Muscle layer of colon (tissue), 2 donors: Measurements from ENCODE around the gene RPL39.
A peak's percentile ranks its signal among the peaks of the same experiment; 100 is the strongest.
"Not testable (repeated sequence)": the region's sequence is repeated elsewhere in the genome, so short reads cannot be mapped to it uniquely, and the experiment has no call there.

Experiments used
- H3K27ac ChIP-seq: one replicate; pipeline ENCODE4 v1.7.0; 2013; ENCODE audit warnings: low read depth, mild to moderate bottlenecking, low read length, moderate library complexity
- H3K27me3 ChIP-seq, 2 donors: one replicate each; pipeline ENCODE4 v1.7.0; 2013; ENCODE audit warnings: low read length in 2 of 2, mild to moderate bottlenecking in 2 of 2; ENCODE audit not compliant: insufficient read depth in 2 of 2, control insufficient read depth in 1 of 2
- H3K36me3 ChIP-seq: one replicate; pipeline ENCODE4 v1.7.0; 2013; ENCODE audit warnings: mild to moderate bottlenecking, low read length; ENCODE audit not compliant: insufficient read depth
- H3K4me1 ChIP-seq: one replicate; pipeline ENCODE4 v1.7.0; 2013; ENCODE audit warnings: mild to moderate bottlenecking, low read length; ENCODE audit not compliant: insufficient read depth
- H3K4me3 ChIP-seq, 2 donors: one replicate each; pipeline ENCODE4 v1.7.0; 2013; ENCODE audit warnings: low read length in 2 of 2, low read depth in 1 of 2, mild to moderate bottlenecking in 1 of 2, moderate library complexity in 1 of 2
- H3K9ac ChIP-seq: one replicate; pipeline ENCODE4 v1.7.0; 2013; ENCODE audit warnings: low read length
- H3K9me3 ChIP-seq: one replicate; pipeline ENCODE4 v1.7.0; 2013; ENCODE audit warnings: mild to moderate bottlenecking, low read length
- donor health status: abdominal sarcoma.
- donor health status: Adenocarcinoma of cecum.

Gene RPL39

GRCh38 chrX:119801253-119802221 lies 10.1 kb upstream of the RPL39 start:
- no peak overlapping the region for H3K27ac ChIP-seq
- H3K9me3 ChIP-seq = no peaks in the 10 kb centered on the region
- H3K36me3 ChIP-seq = no peaks in the 10 kb centered on the region
- no peaks in the 10 kb centered on the region for H3K4me1 ChIP-seq
- no peak overlapping the region for H3K4me3 ChIP-seq
- no peak overlapping the region for H3K9ac ChIP-seq
- no peaks in the 10 kb centered on the region for H3K27me3 ChIP-seq

- Histone ChIP-seq H3K36me3 (peaks cover 7% of the 10 kb centered on the region), H3K27me3 (no peaks in the 10 kb centered on the region), H3K9ac (peak overlapping the region; percentile 78), H3K9me3 (no peaks in the 10 kb centered on the region), H3K4me1 (peaks cover 20% of the 10 kb centered on the region), H3K4me3 (peak overlapping the region; percentile 58 to 71), H3K27ac (peak overlapping the region; percentile 83)
These were observed 423 bp downstream of the RPL39 start for GRCh38 chrX:119790977-119791436.

GRCh38 chrX:119784747-119785446 lies 6.5 kb downstream of the RPL39 start:
- peaks cover 15% of the 10 kb centered on the region for H3K4me1 ChIP-seq
- no peaks in the 10 kb centered on the region for H3K9me3 ChIP-seq
- no peak overlapping the region for H3K9ac ChIP-seq
- H3K27ac ChIP-seq = no peak overlapping the region
- H3K36me3 ChIP-seq = peaks cover 7% of the 10 kb centered on the region
- H3K27me3 ChIP-seq = no peaks in the 10 kb centered on the region
- H3K4me3 ChIP-seq = no peak overlapping the region

GRCh38 chrX:119783026-119783425 lies 8.4 kb downstream of the RPL39 start:
- Histone ChIP-seq H3K9ac (no peak overlapping the region), H3K9me3 (no peaks in the 10 kb centered on the region), H3K36me3 (no peaks in the 10 kb centered on the region), H3K27ac (no peak overlapping the region), H3K27me3 (no peaks in the 10 kb centered on the region), H3K4me1 (peaks cover 7% of the 10 kb centered on the region), H3K4me3 (no peak overlapping the region)

- no peak overlapping the region for H3K9ac ChIP-seq
- H3K9me3 ChIP-seq = no peaks in the 10 kb centered on the region
- H3K36me3 ChIP-seq = no peaks in the 10 kb centered on the region
- no peaks in the 10 kb centered on the region for H3K4me1 ChIP-seq
- no peak overlapping the region for H3K27ac ChIP-seq
- no peaks in the 10 kb centered on the region for H3K27me3 ChIP-seq
- no peak overlapping the region for H3K4me3 ChIP-seq
These were observed 12.6 kb downstream of the RPL39 start for GRCh38 chrX:119778829-119779228.

- Histone ChIP-seq H3K9ac (no peak overlapping the region), H3K9me3 (no peaks in the 10 kb centered on the region), H3K27me3 (no peaks in the 10 kb centered on the region), H3K4me3 (no peak overlapping the region), H3K36me3 (no peaks in the 10 kb centered on the region), H3K27ac (no peak overlapping the region), H3K4me1 (no peaks in the 10 kb centered on the region)
These were observed 15.8 kb downstream of the RPL39 start for GRCh38 chrX:119775517-119776238.

- not testable (repeated sequence) for H3K4me3 ChIP-seq, H3K27me3 ChIP-seq, H3K36me3 ChIP-seq, H3K9ac ChIP-seq, H3K4me1 ChIP-seq, H3K9me3 ChIP-seq, H3K27ac ChIP-seq
These were observed 22.0 kb downstream of the RPL39 start for GRCh38 chrX:119769388-119769787.

- not testable (repeated sequence) for H3K27ac ChIP-seq, H3K4me1 ChIP-seq, H3K27me3 ChIP-seq, H3K36me3 ChIP-seq, H3K4me3 ChIP-seq, H3K9ac ChIP-seq, H3K9me3 ChIP-seq
These were observed 23.0 kb downstream of the RPL39 start for GRCh38 chrX:119768436-119768835.

GRCh38 chrX:119763836-119764387 lies 27.5 kb downstream of the RPL39 start:
- peaks cover 0 to 16% of the 10 kb centered on the region in 2 donors for H3K27me3 ChIP-seq
- no peaks in the 10 kb centered on the region for H3K4me1 ChIP-seq
- no peak overlapping the region for H3K27ac ChIP-seq
- H3K9ac ChIP-seq = no peak overlapping the region
- no peak overlapping the region for H3K4me3 ChIP-seq
- H3K36me3 ChIP-seq = no peaks in the 10 kb centered on the region
- H3K9me3 ChIP-seq = no peaks in the 10 kb centered on the region

- Histone ChIP-seq H3K36me3 (no peaks in the 10 kb centered on the region), H3K4me1 (no peaks in the 10 kb centered on the region), H3K9me3 (no peaks in the 10 kb centered on the region), H3K4me3 (no peak overlapping the region), H3K27ac (no peak overlapping the region), H3K27me3 (peaks cover 0 to 24% of the 10 kb centered on the region in 2 donors), H3K9ac (no peak overlapping the region)
These were observed 28.2 kb downstream of the RPL39 start for GRCh38 chrX:119763181-119763580.

GRCh38 chrX:119762718-119763117 lies 28.7 kb downstream of the RPL39 start:
- no peaks in the 10 kb centered on the region for H3K36me3 ChIP-seq
- no peak overlapping the region for H3K27ac ChIP-seq
- no peak overlapping the region for H3K4me3 ChIP-seq
- no peak overlapping the region for H3K9ac ChIP-seq
- H3K27me3 ChIP-seq = peaks cover 0 to 25% of the 10 kb centered on the region in 2 donors
- H3K4me1 ChIP-seq = peaks cover 2% of the 10 kb centered on the region
- H3K9me3 ChIP-seq = no peaks in the 10 kb centered on the region
